Measurements from ENCODE around the gene TTC28. TPM values are rescaled to one million over a fixed set of nuclear protein-coding genes. Genes with fewer than 3 reads are reported as not detected.

Gene TTC28
- total RNA-seq, 1 donor from 2014 or later = 24.5 TPM

GRCh38 chr22:28188178-28188879 lies 491.3 kb downstream of the TTC28 start:
- H3K36me3 ChIP-seq = no peaks in the 10 kb centered on the region
- intact Hi-C loops (cut with DNase I) = no loop called here
- H3K9me3 ChIP-seq = no peaks in the 10 kb centered on the region
- peaks cover 0 to 4% of the 10 kb centered on the region in 2 donors for H3K4me1 ChIP-seq
- no peak for DNase-seq (ENCODE audit: low spot score in 2 of 2)
- no peak overlapping the region for H3K4me3 ChIP-seq
- no peaks in the 10 kb centered on the region for H3K27me3 ChIP-seq
- TF ChIP-seq CTCF (IDR thresholded peaks at IDR 0.05) = no peak
- no peak overlapping the region for H3K27ac ChIP-seq

- peaks cover 0 to 5% of the 10 kb centered on the region in 2 donors for H3K4me1 ChIP-seq
- no peaks in the 10 kb centered on the region for H3K9me3 ChIP-seq
- no peaks in the 10 kb centered on the region for H3K27me3 ChIP-seq
- H3K36me3 ChIP-seq = no peaks in the 10 kb centered on the region
- no peak overlapping the region for H3K4me3 ChIP-seq
- no peak for DNase-seq (ENCODE audit: low spot score in 2 of 2)
- no peak for TF ChIP-seq CTCF (IDR thresholded peaks at IDR 0.05)
- intact Hi-C loops (cut with DNase I) = no loop called here
- no peak overlapping the region for H3K27ac ChIP-seq
Measured at GRCh38 chr22:28187612-28188011, 492.0 kb downstream of the TTC28 start.

- no peak for TF ChIP-seq CTCF (IDR thresholded peaks at IDR 0.05)
- peaks cover under 1 to 8% of the 10 kb centered on the region in 2 donors for H3K4me1 ChIP-seq
- intact Hi-C loops (cut with DNase I) = no loop called here
- H3K4me3 ChIP-seq = no peak overlapping the region
- no peak overlapping the region for H3K27ac ChIP-seq
- DNase-seq (ENCODE audit: low spot score in 2 of 2) = no peak
- no peaks in the 10 kb centered on the region for H3K9me3 ChIP-seq
- H3K27me3 ChIP-seq = no peaks in the 10 kb centered on the region
- no peaks in the 10 kb centered on the region for H3K36me3 ChIP-seq
Measured at GRCh38 chr22:28186641-28187040, 493.0 kb downstream of the TTC28 start.

- Histone ChIP-seq H3K4me1 (peaks cover 4 to 8% of the 10 kb centered on the region in 2 donors), H3K27me3 (no peaks in the 10 kb centered on the region), H3K36me3 (no peaks in the 10 kb centered on the region), H3K27ac (no peak overlapping the region), H3K4me3 (no peak overlapping the region), H3K9me3 (no peaks in the 10 kb centered on the region)
- no peak for TF ChIP-seq CTCF (IDR thresholded peaks at IDR 0.05)
- no peak for DNase-seq (ENCODE audit: low spot score in 2 of 2)
- intact Hi-C loops (cut with DNase I) = no loop called here
Measured at GRCh38 chr22:28185130-28185529, 494.5 kb downstream of the TTC28 start.

- Histone ChIP-seq H3K27ac (no peak overlapping the region), H3K36me3 (no peaks in the 10 kb centered on the region), H3K4me1 (peaks cover 4 to 8% of the 10 kb centered on the region in 2 donors), H3K4me3 (no peak overlapping the region), H3K27me3 (no peaks in the 10 kb centered on the region), H3K9me3 (no peaks in the 10 kb centered on the region)
- intact Hi-C loops (cut with DNase I) = no loop called here
- no peak for DNase-seq (ENCODE audit: low spot score in 2 of 2)
- TF ChIP-seq CTCF (IDR thresholded peaks at IDR 0.05) = no peak
Measured at GRCh38 chr22:28183078-28183860, 496.4 kb downstream of the TTC28 start.
